HT-29 (cell line): ENCODE results near the gene FDX1. TPM values are rescaled to one million over a fixed set of nuclear protein-coding genes. Genes with fewer than 3 reads are reported as not detected.

Experiments
- DNase-seq: peaks from one replicate; pipeline ENCODE4 v3.0.0-alpha.2; 2015; ENCODE audit warnings: low spot score
- total RNA-seq: library from RNA; depleted of rRNA; stranded (reverse); fragments of >200 nt; shearing (Covaris generic); gene quantifications from 2 replicates; pipeline ENCODE4 v1.2.3, GENCODE V29; 2014; rRNA removed

FDX1 gene
- total RNA-seq, 1 experiment from 2014 or later, result 5.3 TPM

DNA sequence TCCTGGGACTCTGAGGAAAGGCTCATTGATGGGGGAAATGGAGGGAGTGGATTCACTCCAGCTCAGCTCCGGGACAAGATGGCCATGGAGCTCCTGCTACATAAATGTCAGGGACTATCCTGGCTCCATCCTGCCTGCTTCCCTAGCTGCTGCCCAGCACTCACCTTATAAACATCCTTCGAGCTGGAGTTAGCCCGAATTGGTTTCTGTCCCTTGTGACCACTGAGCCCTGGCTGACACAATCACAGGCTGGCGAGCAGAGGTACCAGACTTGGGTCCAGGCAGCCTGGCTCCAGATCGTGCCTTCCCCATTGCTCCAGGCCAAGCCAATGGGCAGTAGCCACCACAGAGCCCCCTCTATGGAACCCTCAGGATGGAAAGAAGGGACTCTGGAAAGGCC lies 77.6 kb downstream of the FDX1 start:
- no peak for DNase-seq

- no peak for DNase-seq
These were observed 79.0 kb downstream of the FDX1 start for GRCh38 chr11:110508786-110509185.

- DNase-seq, result no peak
These were observed 79.7 kb downstream of the FDX1 start for GRCh38 chr11:110509472-110509871.

GRCh38 chr11:110512026-110512425 lies 82.3 kb downstream of the FDX1 start:
- no peak for DNase-seq

GRCh38 chr11:110513259-110513801 lies 83.6 kb downstream of the FDX1 start:
- no peak for DNase-seq

- DNase-seq, result no peak
These were observed 84.2 kb downstream of the FDX1 start for GRCh38 chr11:110513846-110514437.

Other genes starting within 250 kb of the FDX1 start
- 4.9 and 9.0 TPM in 2 replicates for gene RDX, start 133.3 kb upstream of the FDX1 start, total RNA-seq